HL-60 (cell line): ENCODE data around the gene SCIN.

Source experiments
- CTCF ChIP-seq: IDR thresholded peaks from one replicate; pipeline ENCODE4 v1.5.1; 2011; ENCODE audit warnings: low read length, control low read depth, inconsistent platforms; ENCODE audit not compliant: insufficient read depth
- GABPA ChIP-seq: IDR thresholded peaks from 2 replicates; pipeline ENCODE4 v1.6.1; 2012; ENCODE audit warnings: low read depth
- POLR2AphosphoS5 ChIP-seq: IDR thresholded peaks from 2 replicates; pipeline ENCODE4 v1.6.1; 2012; ENCODE audit warnings: low read depth

GRCh38 chr7:12584930-12585329, 14.4 kb downstream of the SCIN start:
- TF ChIP-seq POLR2AphosphoS5 (no peak), CTCF (no peak), GABPA (no peak)
